Astrocyte of the spinal cord (primary cell): ENCODE measurements around the gene CCDC78.
A peak's percentile ranks its signal among the peaks of the same experiment; 100 is the strongest.

Experiments
- DNase-seq: peaks from one replicate; pipeline ENCODE4 v3.0.0; 2011; ENCODE audit warnings: low read depth, low spot score
- H3K4me3 ChIP-seq: 2 replicates; pipeline ENCODE4 v1.5.1; 2011; ENCODE audit warnings: low read depth, mild to moderate bottlenecking, low read length, moderate library complexity
- CTCF ChIP-seq: IDR thresholded peaks from 2 replicates; pipeline ENCODE4 v1.5.1; 2012; ENCODE audit warnings: low read depth, mild to moderate bottlenecking, low read length, inconsistent platforms
- in situ Hi-C: cut with HindIII; loops from 2 replicates; pipeline ENCODE4 v1.10.0; 2017; ENCODE audit warnings: low sequenced_read_pairs

The CCDC78 gene

GRCh38 chr16:679814-680624, 46.2 kb downstream of the CCDC78 start, which contains the start of gene STUB1:
Gene STUB1 (plus strand): TSS chr16:680410. CDS start chr16:680526, 116 bp downstream.
- no peak for TF ChIP-seq CTCF
- H3K4me3 ChIP-seq: peak within 1 kb of the TSS; percentile 75
- peak; percentile 87 for DNase-seq
- in situ Hi-C loops: no loop called here

GRCh38 chr16:678858-679813, 47.1 kb downstream of the CCDC78 start:
- H3K4me3 ChIP-seq: peak overlapping the region; percentile 47
- peak; percentile 48 for DNase-seq
- TF ChIP-seq CTCF: no peak
- in situ Hi-C loops: no loop called here

- H3K4me3 ChIP-seq: no peak overlapping the region
- no peak for TF ChIP-seq CTCF
- in situ Hi-C loops: no loop called here
- DNase-seq: no peak
Observed at GRCh38 chr16:678209-678857, 47.9 kb downstream of the CCDC78 start.

GRCh38 chr16:677316-678190, 48.7 kb downstream of the CCDC78 start:
- in situ Hi-C loops: no loop called here
- TF ChIP-seq CTCF: no peak
- no peak for DNase-seq
- no peak overlapping the region for H3K4me3 ChIP-seq

GRCh38 chr16:676913-677312, 49.3 kb downstream of the CCDC78 start:
- DNase-seq: no peak
- in situ Hi-C loops: no loop called here
- TF ChIP-seq CTCF: no peak
- no peak overlapping the region for H3K4me3 ChIP-seq
